Hepatocyte (in vitro differentiated cells): ENCODE measurements around the gene STX1A.

ENCODE experiments used
- EZH2 ChIP-seq: fragments of 200-600 bp; sonication (generic); IDR thresholded peaks from 2 replicates; pipeline ENCODE4 v1.6.1; 2016; ENCODE audit warnings: antibody characterized with exemption, mild to moderate bottlenecking, borderline replicate concordance
- EZH2phosphoT487 ChIP-seq: fragments of 200-600 bp; sonication (generic); IDR thresholded peaks from one replicate; pipeline ENCODE4 v1.6.1; 2018; ENCODE audit warnings: antibody characterized with exemption, mild to moderate bottlenecking, low read depth, moderate library complexity; ENCODE audit not compliant: unreplicated experiment, severe bottlenecking
- TF ChIP-seq, protein P1 (sequence below): fragments of 200-600 bp; sonication (generic); IDR thresholded peaks from 2 replicates; pipeline ENCODE4 v1.5.1; 2016; ENCODE audit warnings: antibody characterized with exemption, mild to moderate bottlenecking; ENCODE audit not compliant: poor library complexity

DNA sequence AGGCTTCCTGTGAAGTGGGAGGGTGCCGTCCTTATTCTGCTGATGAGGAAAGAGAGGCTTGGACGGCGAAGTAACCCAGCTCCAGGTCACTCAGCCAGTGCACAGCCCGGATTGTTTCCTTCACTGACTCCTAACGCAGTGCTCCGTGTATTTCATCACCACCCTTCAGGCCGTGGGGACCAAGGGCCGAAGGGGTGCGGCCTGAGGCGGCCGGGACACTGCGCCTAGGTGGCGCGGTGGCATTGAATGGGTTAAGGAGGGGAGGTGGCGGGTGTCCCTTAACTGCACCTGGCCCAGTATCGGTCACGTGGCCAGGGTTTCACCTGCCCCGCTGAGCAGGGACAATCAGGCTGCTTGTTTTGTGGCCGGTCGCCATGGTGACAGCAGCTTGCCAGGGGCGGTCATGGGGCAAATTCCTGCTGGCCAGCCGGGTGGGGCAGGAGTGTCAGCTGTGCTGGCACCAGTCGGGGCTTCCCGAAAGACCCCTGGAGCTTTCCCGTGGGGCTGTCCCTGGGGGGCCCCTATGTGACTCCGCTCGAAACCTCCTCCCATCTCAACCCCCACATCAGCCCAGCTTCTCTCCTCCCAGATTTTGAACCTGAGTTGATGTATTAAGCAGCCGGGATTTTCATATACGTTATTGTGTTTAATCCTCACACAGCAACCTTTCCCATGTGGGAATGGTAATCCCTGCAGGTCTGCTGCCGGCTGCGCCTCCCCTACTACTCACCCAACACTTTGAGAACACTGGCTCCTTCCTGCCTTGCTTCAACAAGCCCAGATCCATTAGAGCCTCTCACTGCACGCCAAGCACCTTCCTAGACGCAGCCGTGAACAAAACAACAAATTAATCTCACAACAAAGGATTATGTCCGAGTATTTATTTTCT, 23.5 kb upstream of the STX1A start:
- TF ChIP-seq, protein P1, sequence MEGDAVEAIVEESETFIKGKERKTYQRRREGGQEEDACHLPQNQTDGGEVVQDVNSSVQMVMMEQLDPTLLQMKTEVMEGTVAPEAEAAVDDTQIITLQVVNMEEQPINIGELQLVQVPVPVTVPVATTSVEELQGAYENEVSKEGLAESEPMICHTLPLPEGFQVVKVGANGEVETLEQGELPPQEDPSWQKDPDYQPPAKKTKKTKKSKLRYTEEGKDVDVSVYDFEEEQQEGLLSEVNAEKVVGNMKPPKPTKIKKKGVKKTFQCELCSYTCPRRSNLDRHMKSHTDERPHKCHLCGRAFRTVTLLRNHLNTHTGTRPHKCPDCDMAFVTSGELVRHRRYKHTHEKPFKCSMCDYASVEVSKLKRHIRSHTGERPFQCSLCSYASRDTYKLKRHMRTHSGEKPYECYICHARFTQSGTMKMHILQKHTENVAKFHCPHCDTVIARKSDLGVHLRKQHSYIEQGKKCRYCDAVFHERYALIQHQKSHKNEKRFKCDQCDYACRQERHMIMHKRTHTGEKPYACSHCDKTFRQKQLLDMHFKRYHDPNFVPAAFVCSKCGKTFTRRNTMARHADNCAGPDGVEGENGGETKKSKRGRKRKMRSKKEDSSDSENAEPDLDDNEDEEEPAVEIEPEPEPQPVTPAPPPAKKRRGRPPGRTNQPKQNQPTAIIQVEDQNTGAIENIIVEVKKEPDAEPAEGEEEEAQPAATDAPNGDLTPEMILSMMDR, result no peak
- TF ChIP-seq EZH2phosphoT487 (no peak), EZH2 (no peak)
